RWPE1 (cell line): Measurements from ENCODE around the gene MAP3K12.

Source experiments
- CTCF ChIA-PET: fragments of 350-600 bp; sonication (Branson Sonifier 250); formaldehyde crosslinking; extraction: SDS; loops from one replicate; lab custom pipeline; 2021; lab: Yijun Ruan, JAX
- POLR2A ChIA-PET: fragments of 400-600 bp; formaldehyde crosslinking; extraction: SDS; loops from one replicate; lab custom pipeline; 2020; ENCODE audit warnings: antibody characterized with exemption; ENCODE audit not compliant: low non-redundant PET; lab: Yijun Ruan, JAX
- DNase-seq: peaks from one replicate; pipeline ENCODE4 v3.0.0; 2012; ENCODE audit warnings: low spot score
- H3K27ac ChIP-seq: fragments of 450-650 bp; 2 replicates; pipeline ENCODE4 v1.5.1; 2017
- TF ChIP-seq, protein P1 (sequence below): fragments of 450-650 bp; conservative IDR thresholded peaks from 2 replicates; pipeline ENCODE4 v1.5.1; 2017; ENCODE audit warnings: low read depth, mild to moderate bottlenecking

Gene MAP3K12

DNA sequence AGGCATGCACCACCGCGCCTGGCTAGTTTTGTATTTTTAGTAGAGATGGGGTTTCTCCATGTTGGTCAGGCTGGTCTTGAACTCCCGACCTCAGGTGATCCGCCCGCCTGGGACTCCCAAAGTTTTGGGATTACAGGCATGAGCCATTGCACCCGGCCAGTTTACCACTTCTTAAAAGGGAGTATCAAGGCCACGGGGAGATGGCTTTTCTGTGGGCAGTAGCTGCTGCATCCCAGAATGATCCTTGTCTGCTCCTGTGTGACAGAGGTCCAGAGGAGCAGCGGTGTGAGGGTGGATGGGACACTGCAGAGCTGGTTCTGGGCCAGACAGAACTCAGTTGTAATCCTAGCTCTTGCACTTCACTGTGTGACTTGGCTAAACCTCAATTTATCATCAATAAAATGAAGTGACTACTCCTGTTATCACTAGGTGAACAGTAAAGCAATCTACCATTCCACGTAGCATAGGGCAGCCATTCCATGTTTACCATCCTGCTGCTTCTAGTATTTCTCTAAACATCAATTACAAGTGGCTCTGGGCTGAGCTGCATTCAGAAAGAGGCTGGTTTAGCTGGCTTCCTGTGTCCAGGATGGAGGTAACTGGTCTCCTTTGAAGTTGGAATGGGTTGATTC lies 11.0 kb upstream of the MAP3K12 start:
- CTCF ChIA-PET: no interaction called here
- POLR2A ChIA-PET: no interaction called here
- no peak overlapping the region; the same call in 1 of the 2 replicates for H3K27ac ChIP-seq

DNA sequence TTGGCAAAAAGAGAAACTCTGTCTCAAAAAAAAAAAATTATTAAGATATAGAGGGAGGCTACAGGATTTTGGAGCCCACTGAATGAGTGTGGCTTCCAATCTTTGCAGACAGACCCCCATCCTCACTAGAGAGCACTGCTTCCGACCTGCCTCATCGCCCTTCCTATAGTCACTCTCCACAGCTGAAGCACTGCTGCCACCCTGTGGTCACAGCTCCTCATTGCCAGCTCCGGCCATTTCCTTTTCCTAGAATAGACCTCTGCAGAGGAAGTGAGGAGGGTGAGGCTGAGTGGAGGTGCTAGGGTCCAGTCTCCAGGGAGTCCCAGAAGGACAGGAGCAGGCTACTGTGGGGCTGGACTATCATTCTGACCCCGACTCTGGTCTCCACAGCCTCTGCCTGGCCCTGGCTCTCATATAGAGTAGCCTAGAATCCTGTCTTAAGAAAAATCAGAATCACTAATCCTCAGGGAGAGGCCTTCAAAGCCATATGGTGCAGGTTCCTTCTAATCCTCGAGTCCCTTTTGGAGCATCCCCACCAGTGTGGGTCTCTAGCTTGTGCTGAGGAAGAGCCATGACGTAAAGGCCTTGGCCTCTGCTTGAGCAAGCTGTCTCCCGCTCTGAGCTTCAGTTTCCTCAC lies 9.4 kb upstream of the MAP3K12 start:
- CTCF ChIA-PET: interaction anchor here (0.6 to 2.0 kb wide), 18 partner anchors 8 to 920 kb away, joined by 3 to 10 read pairs (median 4); partner anchors contain the start of genes AAAS and ATP5MC2
- peak; percentile 77 for DNase-seq
- TF ChIP-seq, protein P1, sequence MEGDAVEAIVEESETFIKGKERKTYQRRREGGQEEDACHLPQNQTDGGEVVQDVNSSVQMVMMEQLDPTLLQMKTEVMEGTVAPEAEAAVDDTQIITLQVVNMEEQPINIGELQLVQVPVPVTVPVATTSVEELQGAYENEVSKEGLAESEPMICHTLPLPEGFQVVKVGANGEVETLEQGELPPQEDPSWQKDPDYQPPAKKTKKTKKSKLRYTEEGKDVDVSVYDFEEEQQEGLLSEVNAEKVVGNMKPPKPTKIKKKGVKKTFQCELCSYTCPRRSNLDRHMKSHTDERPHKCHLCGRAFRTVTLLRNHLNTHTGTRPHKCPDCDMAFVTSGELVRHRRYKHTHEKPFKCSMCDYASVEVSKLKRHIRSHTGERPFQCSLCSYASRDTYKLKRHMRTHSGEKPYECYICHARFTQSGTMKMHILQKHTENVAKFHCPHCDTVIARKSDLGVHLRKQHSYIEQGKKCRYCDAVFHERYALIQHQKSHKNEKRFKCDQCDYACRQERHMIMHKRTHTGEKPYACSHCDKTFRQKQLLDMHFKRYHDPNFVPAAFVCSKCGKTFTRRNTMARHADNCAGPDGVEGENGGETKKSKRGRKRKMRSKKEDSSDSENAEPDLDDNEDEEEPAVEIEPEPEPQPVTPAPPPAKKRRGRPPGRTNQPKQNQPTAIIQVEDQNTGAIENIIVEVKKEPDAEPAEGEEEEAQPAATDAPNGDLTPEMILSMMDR: peak; percentile 93
- H3K27ac ChIP-seq: peak overlapping the region; percentile 62
- POLR2A ChIA-PET: interaction anchor here (0.7 to 1.1 kb wide), 2 partner anchors 11 to 30 kb away, joined by 3 read pairs; no protein-coding TSS in a partner anchor

More for the DNA sequence above, 11.0 kb upstream of the MAP3K12 start:
- no peak for DNase-seq
- TF ChIP-seq, protein P1: no peak

DNA sequence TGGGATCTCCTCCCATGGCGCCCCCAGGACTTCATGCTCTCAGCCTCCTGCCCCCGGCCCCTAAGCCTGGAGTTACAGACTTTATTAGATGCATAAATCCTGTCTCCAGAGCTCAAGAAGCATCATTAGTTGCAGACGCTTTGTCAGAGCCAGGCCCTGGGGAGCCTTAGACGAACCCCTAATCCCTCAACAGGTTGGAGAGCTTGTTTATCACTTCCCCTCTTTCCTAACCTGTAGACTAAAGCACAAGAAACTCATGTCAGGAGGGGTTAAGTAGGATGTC lies 8.3 kb upstream of the MAP3K12 start:
- peak overlapping the region; percentile 58; the same call in 1 of the 2 replicates for H3K27ac ChIP-seq
- TF ChIP-seq, protein P1: no peak
- ChIA-PET CTCF (interaction anchor here (0.6 to 2.0 kb wide), 3 partner anchors 26 to 186 kb away, joined by 6 to 10 read pairs (median 8); partner anchors contain the start of gene AAAS), POLR2A (no interaction called here)
- DNase-seq: no peak

DNA sequence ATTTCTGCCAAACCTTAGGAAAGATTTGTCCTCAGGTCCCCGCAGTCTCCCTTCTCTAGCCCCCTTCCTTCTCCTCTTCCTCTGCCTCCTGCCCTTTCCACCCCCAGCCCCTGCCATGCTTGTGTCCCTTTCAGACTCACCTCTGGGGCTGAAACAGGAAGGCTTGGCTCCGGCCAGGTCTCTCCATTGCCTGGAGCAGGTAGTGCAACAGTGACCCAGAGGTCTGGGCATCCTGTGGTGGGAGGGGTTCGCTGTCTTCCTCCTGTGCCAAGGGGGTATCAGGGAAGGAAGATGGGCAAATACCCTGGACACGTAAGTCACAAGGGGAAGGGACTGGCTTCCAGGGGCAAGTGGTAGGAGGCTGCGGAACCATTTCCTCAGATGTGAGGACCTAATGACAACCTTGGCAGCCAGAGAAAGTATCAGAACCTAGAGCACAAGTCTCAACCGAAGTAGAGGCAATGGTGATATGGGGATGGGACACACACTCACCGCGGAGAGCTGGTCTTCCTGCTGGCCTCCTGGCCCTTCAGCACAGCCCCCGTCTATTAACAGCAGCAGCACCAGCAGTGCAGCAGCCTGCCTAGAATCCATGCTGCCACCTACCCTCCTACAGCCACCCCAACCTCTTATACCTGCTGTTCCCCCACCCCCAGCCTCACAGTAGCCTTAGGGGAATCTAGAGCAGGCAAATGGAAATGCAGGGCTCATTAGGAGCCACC lies 7.8 kb upstream of the MAP3K12 start, which contains the start of gene NPFF:
TSS of gene NPFF (minus strand) at position 604 of the 722 bp plus-strand sequence. CDS start at position 594, 10 bp downstream.
- TF ChIP-seq, protein P1: no peak
- CTCF ChIA-PET: interaction anchor here (0.6 kb wide), 1 partner anchor 154 kb away, joined by 8 read pairs; no protein-coding TSS in a partner anchor
- POLR2A ChIA-PET: no interaction called here
- DNase-seq: no peak
- peak within 1 kb of the TSS; percentile 62 for H3K27ac ChIP-seq

DNA sequence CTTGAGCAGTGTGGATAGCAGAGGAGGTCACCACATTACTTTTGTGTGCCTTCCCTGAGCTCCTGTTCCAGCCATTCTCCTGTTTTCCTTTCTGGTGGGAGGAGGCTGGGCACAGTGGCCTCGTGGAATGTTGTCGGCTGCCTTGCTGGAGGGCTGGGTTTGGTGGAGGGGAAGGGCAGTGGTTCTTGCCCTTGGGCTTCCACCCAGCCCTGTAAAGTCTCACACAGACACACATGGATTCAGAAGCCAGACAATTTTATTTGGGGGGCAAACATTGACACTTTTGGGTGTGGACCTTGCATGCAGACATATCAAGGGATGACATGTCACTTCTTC lies 7.2 kb upstream of the MAP3K12 start:
- POLR2A ChIA-PET: no interaction called here
- H3K27ac ChIP-seq: peak overlapping the region; percentile 58
- CTCF ChIA-PET: no interaction called here
- TF ChIP-seq, protein P1: no peak
- DNase-seq: no peak

DNA sequence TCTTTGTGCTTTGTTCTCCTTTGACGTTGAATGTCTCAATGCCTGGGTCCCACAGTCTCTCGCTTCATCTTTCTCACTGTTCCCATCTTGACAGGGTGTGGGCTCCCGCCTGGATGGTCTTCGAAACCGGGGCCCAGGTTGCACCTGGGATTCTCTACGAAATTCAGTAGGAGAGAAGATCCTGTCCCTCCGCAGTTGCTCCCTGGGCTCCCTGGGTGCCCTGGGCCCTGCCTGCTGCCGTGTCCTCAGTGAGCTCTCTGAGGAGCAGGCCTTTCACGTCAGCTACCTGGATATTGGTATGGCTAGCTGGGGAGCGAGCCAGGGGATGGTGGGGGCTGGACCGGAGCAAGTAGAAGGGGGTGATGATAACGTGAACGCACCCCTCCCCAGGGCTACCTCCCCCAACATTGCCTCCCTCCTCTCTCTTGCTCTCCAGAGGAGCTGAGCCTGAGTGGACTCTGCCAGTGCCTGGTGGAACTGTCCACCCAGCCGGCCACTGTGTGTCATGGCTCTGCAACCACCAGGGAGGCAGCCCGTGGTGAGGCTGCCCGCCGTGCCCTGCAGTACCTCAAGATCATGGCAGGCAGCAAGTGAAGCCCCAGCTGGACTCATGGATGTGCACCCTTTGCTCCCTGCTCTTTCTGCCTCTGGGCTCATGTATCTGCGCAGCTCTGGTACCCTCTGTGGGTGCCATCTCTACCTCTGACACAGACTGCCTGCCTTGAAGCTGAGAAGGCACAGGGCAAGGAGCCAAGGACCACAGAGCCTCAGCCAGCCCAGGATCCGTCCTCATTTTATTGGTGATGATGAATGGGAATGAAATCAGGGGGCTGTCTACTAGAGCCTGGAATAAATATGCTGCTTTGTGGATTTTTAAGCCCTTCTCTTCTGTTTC lies 6.5 kb upstream of the MAP3K12 start:
- ChIA-PET CTCF (interaction anchor here (0.9 kb wide), 1 partner anchor 154 kb away, joined by 3 read pairs; no protein-coding TSS in a partner anchor), POLR2A (no interaction called here)
- H3K27ac ChIP-seq: peak overlapping the region; percentile 58
- TF ChIP-seq, protein P1: no peak
- no peak for DNase-seq
